T-cell (primary cell): Measurements from ENCODE around the gene TCEA3. TPM values are rescaled to one million over a fixed set of nuclear protein-coding genes. Genes with fewer than 3 reads are reported as not detected.

Source experiments
- ATAC-seq, 4 experiments: fragments of 200-7000 bp in 3 of 4; fragments of 150-1000 bp in 1 of 4; cut with Tn5 transposase; replicated peaks in 1 of 4; 1 replicate in 3 of 4; 2 replicates in 1 of 4; pipeline ENCODE4 v1.10.0; 2021; ENCODE audit warnings: moderate library complexity in 3 of 4, mild to moderate bottlenecking in 2 of 4, moderate number of reproducible peaks in 1 of 4
- CTCF ChIA-PET, 2 donors: fragments of 300-600 bp; sonication (Branson Sonifier 250); formaldehyde crosslinking; loops; one replicate each; lab custom pipeline; 2022; ENCODE audit warnings: antibody characterized with exemption in 2 of 2; lab: Charles Lee
- POLR2A ChIA-PET, 2 donors: fragments of 300-600 bp; sonication (Branson Sonifier 250); formaldehyde crosslinking; loops; one replicate each; lab custom pipeline; 2022; ENCODE audit warnings: antibody characterized with exemption in 2 of 2; lab: Charles Lee
- DNase-seq, 35 experiments: peaks; one replicate each; pipeline versions ENCODE4 v3.0.0 to v3.0.0-alpha.2; 2013 to 2023
- H3K27ac ChIP-seq: one replicate; pipeline ENCODE4 v1.5.1; 2013; ENCODE audit warnings: low read length
- H3K27me3 ChIP-seq, 2 experiments: replicated peaks in 1 of 2; 1 replicate in 1 of 2; 2 replicates in 1 of 2; pipeline versions ENCODE4 v1.6.1 to v1.7.0; 2013; ENCODE audit warnings: low read length in 1 of 2, mixed read lengths in 1 of 2; ENCODE audit not compliant: control insufficient read depth in 2 of 2, insufficient read depth in 2 of 2; ENCODE audit errors: extremely low read depth in 1 of 2
- H3K36me3 ChIP-seq, 2 donors: 1 replicate in 1 of 2; 2 replicates in 1 of 2; pipeline versions ENCODE4 v1.6.1 to v1.7.0; 2013; ENCODE audit warnings: low read length in 1 of 2; ENCODE audit not compliant: control insufficient read depth in 2 of 2, insufficient read depth in 1 of 2; ENCODE audit errors: extremely low read depth in 1 of 2
- H3K4me1 ChIP-seq, 2 experiments: 1 replicate in 1 of 2; 2 replicates in 1 of 2; pipeline versions ENCODE4 v1.6.1 to v1.7.0; 2013; ENCODE audit warnings: low read length in 2 of 2, mixed read lengths in 1 of 2; ENCODE audit not compliant: insufficient read depth in 2 of 2, control insufficient read depth in 1 of 2; ENCODE audit errors: extremely low read depth in 1 of 2
- H3K4me3 ChIP-seq, 2 donors: 1 replicate in 1 of 2; 2 replicates in 1 of 2; pipeline versions ENCODE4 v1.5.1 to v1.7.0; 2013; ENCODE audit warnings: mild to moderate bottlenecking in 2 of 2, low read length in 1 of 2, moderate library complexity in 1 of 2; ENCODE audit not compliant: control insufficient read depth in 1 of 2; ENCODE audit errors: extremely low read depth in 1 of 2
- H3K9me3 ChIP-seq: 2 replicates; pipeline ENCODE4 v1.7.0; 2013
- H3K27ac Mint-ChIP-seq, 2 donors: one replicate each; pipeline ENCODE4 v1.8.0; 2020 to 2021; ENCODE audit warnings: mild to moderate bottlenecking in 2 of 2, mixed read lengths in 2 of 2
- H3K27me3 Mint-ChIP-seq, 2 donors: one replicate each; pipeline ENCODE4 v1.8.0; 2021 to 2022; ENCODE audit warnings: mixed read lengths in 2 of 2
- H3K36me3 Mint-ChIP-seq: one replicate; pipeline ENCODE4 v1.8.0; 2021; ENCODE audit warnings: mixed read lengths
- H3K4me1 Mint-ChIP-seq, 3 donors: one replicate each; pipeline ENCODE4 v1.8.0; 2020 to 2022; ENCODE audit warnings: mixed read lengths in 3 of 3, mild to moderate bottlenecking in 1 of 3
- H3K4me3 Mint-ChIP-seq, 3 donors: one replicate each; pipeline ENCODE4 v1.8.0; 2020 to 2022; ENCODE audit warnings: mild to moderate bottlenecking in 3 of 3, mixed read lengths in 3 of 3, moderate library complexity in 3 of 3
- H3K9me3 Mint-ChIP-seq, 3 donors: one replicate each; pipeline ENCODE4 v1.8.0; 2020 to 2022; ENCODE audit warnings: mixed read lengths in 3 of 3
- WGBS: methylation state at CpG from one replicate; pipeline ENCODE4 v1.1.5; 2013; ENCODE audit warnings: missing lambda C conversion rate; ENCODE audit not compliant: insufficient coverage; 5-methylcytosine and 5-hydroxymethylcytosine counted together
- total RNA-seq, 35 experiments: library from RNA in 6 of 35; stranded (reverse) in 6 of 35; fragments of 120-200 nt in 1 of 35; gene quantifications; one replicate each; pipeline versions ENCODE4 v1.2.1 to v1.2.4 and lab custom pipeline; 2013 to 2026

The TCEA3 gene
- total RNA-seq, 5 donors from 2014 or later (not counting 1 experiment from before 2014, with no cell fraction given) = 16.1 to 39.9 (median 32.4) TPM

DNA sequence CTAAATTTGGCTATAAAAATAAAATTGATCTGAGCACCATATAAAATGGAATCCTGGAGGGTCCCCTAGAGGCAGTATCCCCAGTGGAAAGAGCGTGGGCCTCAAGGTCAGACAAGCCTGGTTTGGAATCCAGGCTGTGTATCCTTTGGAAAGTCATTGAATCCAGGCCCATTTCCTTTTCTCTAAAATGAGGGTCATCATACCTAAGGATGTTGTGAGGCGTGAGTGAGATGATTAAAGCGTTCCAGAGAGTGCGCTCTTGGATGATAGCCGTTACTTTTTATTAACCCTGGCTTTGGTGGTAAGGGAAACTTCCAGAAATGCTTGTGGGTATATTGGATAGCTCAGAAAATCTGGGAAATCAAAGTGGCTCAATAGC is 54.2 kb downstream of the TCEA3 start:
- H3K27me3 ChIP-seq = no peaks in the 10 kb centered on the region
- no peak overlapping the region for H3K4me3 ChIP-seq
- peaks cover 12 to 22% of the 10 kb centered on the region in 2 experiments for H3K4me1 ChIP-seq
- Mint-ChIP-seq H3K27ac (no peak overlapping the region), H3K4me1 (peaks cover 30 to 40% (median 35%) of the 10 kb centered on the region in 3 donors), H3K9me3 (no peaks in the 10 kb centered on the region), H3K4me3 (peak overlapping the region; percentile 94 to 99 (median 97)), H3K27me3 (no peaks in the 10 kb centered on the region), H3K36me3 (peaks cover 14% of the 10 kb centered on the region)
- no peak overlapping the region for H3K27ac ChIP-seq
- no peak for ATAC-seq
- WGBS = 94% methylated on average over 3 of the region's 5 CpGs
- DNase-seq = no peak
- no peaks in the 10 kb centered on the region for H3K36me3 ChIP-seq
- ChIA-PET CTCF (no interaction called here), POLR2A (no interaction called here)
- no peaks in the 10 kb centered on the region for H3K9me3 ChIP-seq

DNA sequence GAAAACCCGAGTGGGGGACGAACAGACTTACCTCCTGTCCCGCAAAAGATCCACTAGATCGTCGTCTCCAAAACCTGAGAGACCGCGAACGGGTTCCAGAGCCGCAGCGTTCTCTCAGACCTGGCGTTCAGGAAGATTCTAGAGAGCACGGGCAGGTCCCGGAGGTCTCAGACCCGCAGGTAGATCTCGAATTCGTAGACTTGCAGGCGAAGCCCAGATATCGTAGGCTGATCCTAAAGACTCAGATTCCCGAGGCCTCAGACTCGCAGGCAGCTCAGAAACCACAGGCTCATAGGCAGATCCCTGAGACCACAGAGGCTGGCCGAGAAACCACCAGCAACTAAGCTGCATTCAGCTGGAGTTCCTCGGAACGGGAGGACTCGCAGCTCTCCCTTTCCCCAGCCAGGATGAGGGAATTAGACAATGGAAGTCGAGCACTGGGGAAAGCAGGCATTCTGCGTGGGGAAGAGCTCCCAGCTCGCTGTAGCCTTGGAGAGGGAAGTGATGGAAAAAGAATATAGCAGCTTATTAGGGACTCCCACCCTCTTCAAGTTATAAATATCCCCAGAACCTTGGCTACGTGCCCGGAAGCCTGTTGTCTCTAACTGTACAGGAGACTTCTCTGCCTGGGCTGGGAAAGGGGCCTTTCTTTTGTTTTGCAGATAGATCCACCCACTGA is 55.1 kb downstream of the TCEA3 start, which contains the start of gene ZNF436:
Gene ZNF436 (minus strand): TSS at position 502 of the 679 bp plus-strand sequence. CDS start 1,831 bp downstream, outside the sequence.
- ChIA-PET CTCF (interaction anchor here in 1 of 2 donors (0.8 kb wide), 1 partner anchor 170 kb away, joined by 3 read pairs; no protein-coding TSS in a partner anchor), POLR2A (interaction anchor here (1.4 to 2.4 kb wide), 2 partner anchors 25 kb away, joined by 4 to 9 read pairs; partner anchors contain the start of gene HNRNPR (in 2 of the 2))
- DNase-seq (peak in 33 of 35 experiments; percentile 8 to 64 (median 41)), ATAC-seq (no peak)
- Histone ChIP-seq H3K4me1 (peaks cover 12 to 22% of the 10 kb centered on the region in 2 experiments), H3K27ac (peak within 1 kb of the TSS; percentile 90), H3K27me3 (no peaks in the 10 kb centered on the region), H3K4me3 (peak within 1 kb of the TSS; percentile 95 to 99), H3K36me3 (no peaks in the 10 kb centered on the region), H3K9me3 (peaks cover under 1% of the 10 kb centered on the region)
- Mint-ChIP-seq H3K36me3 (peaks cover 17% of the 10 kb centered on the region), H3K9me3 (no peaks in the 10 kb centered on the region), H3K27ac (peak within 1 kb of the TSS; percentile 98 to 99), H3K27me3 (no peaks in the 10 kb centered on the region), H3K4me3 (peak within 1 kb of the TSS; percentile 94 to 99 (median 97)), H3K4me1 (peaks cover 30 to 40% (median 35%) of the 10 kb centered on the region in 3 donors)
- 1% methylated on average over 21 of the region's 29 CpGs for WGBS

DNA sequence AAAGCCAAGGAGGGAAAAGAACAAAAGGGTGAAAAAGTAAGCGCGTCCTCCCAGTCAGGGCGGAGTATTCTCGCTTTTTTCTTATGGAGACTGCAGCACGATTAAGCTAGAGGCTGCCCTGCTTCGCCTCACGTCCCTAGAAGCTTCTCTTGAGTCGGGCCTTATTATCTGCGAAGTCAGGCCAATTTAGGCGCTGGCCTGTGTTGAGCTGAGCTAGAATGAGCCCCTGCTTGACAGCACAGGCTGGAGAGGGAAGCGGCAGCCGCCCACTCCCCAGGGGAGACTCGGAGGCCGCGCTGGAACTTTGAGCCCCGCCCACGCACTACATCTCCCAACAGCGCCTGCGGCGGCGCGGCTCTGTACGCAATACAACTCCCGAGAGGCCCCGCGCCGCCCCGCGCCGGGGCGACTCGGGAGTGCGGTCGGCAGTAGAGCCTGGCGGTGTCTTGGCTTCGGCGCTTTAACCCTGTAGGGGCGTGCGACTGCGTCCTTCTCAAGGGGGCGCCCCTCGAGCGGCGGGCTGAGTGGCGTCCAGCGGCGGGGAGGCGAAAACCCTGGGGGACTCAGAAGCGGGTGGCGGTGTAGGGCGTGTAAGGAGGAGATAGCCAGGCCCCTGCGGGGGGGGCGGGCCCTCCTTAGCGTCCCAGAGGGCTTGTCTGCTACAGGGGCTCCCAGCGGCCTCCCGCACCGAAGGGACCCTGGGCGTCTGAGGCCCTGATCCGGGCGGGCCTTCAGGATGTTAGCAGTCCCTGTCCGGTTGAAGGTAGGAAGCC is 55.8 kb downstream of the TCEA3 start:
- H3K9me3 Mint-ChIP-seq = no peaks in the 10 kb centered on the region
- peaks cover 30 to 40% (median 35%) of the 10 kb centered on the region in 3 donors for H3K4me1 Mint-ChIP-seq
- H3K4me3 Mint-ChIP-seq = peak overlapping the region; percentile 94 to 99 (median 97)
- Histone ChIP-seq H3K4me1 (peaks cover 12 to 22% of the 10 kb centered on the region in 2 experiments), H3K9me3 (peaks cover 3% of the 10 kb centered on the region), H3K36me3 (peaks cover 0 to 3% of the 10 kb centered on the region in 2 donors), H3K4me3 (peak overlapping the region; percentile 95 to 99), H3K27ac (peak overlapping the region; percentile 90), H3K27me3 (no peaks in the 10 kb centered on the region)
- peaks cover 19% of the 10 kb centered on the region for H3K36me3 Mint-ChIP-seq
- POLR2A ChIA-PET = interaction anchor here (0.8 to 2.4 kb wide), 4 partner anchors 24 to 1275 kb away, joined by 3 to 9 read pairs (median 4); partner anchors contain the start of genes HNRNPR (in 2 of the 2) and SRRM1 (in 1 of the 2)
- H3K27ac Mint-ChIP-seq = peak overlapping the region; percentile 98 to 99
- CTCF ChIA-PET = interaction anchor here in 1 of 2 donors (0.6 to 1.7 kb wide), 7 partner anchors 18 to 323 kb away, joined by 3 to 17 read pairs (median 4); partner anchors contain the start of genes HNRNPR and RPL11
- WGBS = under 1% methylated on average over 60 of the region's 61 CpGs
- ATAC-seq (peak; percentile 81 to 86 (median 83)), DNase-seq (peak; percentile 68 to 91 (median 81))
- no peaks in the 10 kb centered on the region for H3K27me3 Mint-ChIP-seq

DNA sequence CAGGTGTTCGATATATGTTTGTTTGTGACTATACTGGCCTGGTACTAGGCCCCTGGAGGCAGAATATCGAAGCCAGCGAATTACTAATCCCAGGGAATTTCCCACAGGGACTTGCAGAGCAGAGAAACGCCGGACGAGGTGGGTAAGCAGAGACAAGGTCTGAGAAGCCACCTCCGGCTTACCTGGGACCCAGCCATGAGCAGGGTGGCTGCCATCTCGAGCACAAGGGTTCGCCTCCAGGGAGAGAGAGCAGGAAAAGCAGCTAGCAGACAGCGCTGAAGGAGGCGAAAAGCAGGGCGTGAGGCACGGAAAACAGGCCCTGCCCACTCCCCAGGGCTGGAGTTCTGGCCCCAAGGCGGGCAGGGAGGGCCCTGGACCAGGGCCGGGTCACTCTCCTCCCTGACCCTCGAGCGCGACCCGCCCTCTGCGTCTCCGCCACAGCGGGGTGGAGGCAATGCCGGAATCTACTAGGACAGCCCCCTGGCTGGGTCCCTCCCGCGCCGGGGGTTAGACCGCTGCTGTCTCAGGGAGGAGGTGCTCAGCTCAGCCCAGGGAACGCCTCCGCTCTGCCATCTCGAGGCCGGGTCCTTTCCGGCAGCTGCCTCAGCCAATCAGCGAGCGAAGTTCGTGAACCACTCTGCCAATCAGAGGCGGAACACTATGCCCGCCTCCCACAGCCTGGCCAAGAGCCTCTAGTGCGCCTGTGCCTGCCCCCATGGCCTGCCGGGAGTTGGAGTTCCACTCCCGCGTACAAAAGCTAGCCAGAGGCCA is 56.6 kb downstream of the TCEA3 start:
- Mint-ChIP-seq H3K36me3 (peaks cover 22% of the 10 kb centered on the region), H3K27ac (peak overlapping the region; percentile 98 to 99), H3K4me1 (peaks cover 30 to 40% (median 35%) of the 10 kb centered on the region in 3 donors), H3K4me3 (peak overlapping the region; percentile 94 to 99 (median 97)), H3K27me3 (no peaks in the 10 kb centered on the region), H3K9me3 (peaks cover 1 to 3% (median 1%) of the 10 kb centered on the region in 3 donors)
- peaks cover 12 to 22% of the 10 kb centered on the region in 2 experiments for H3K4me1 ChIP-seq
- H3K4me3 ChIP-seq = peak overlapping the region; percentile 95 to 99
- H3K27me3 ChIP-seq = no peaks in the 10 kb centered on the region
- CTCF ChIA-PET = interaction anchor here in 1 of 2 donors (0.5 to 1.7 kb wide), 8 partner anchors 18 to 324 kb away, joined by 3 to 17 read pairs (median 4); partner anchors contain the start of genes HNRNPR and RPL11
- POLR2A ChIA-PET = interaction anchor here (0.6 to 2.4 kb wide), 6 partner anchors 22 to 1275 kb away, joined by 3 to 9 read pairs (median 4); partner anchors contain the start of genes HNRNPR (in 2 of the 2) and SRRM1 (in 1 of the 2)
- peak overlapping the region; percentile 90 for H3K27ac ChIP-seq
- DNase-seq (peak; percentile 89 to 99 (median 98)), ATAC-seq (peak; percentile 90 to 92 (median 92))
- peaks cover 3% of the 10 kb centered on the region for H3K9me3 ChIP-seq
- WGBS = 2% methylated on average over 40 of the region's 41 CpGs
- H3K36me3 ChIP-seq = peaks cover 3 to 4% of the 10 kb centered on the region in 2 donors

DNA sequence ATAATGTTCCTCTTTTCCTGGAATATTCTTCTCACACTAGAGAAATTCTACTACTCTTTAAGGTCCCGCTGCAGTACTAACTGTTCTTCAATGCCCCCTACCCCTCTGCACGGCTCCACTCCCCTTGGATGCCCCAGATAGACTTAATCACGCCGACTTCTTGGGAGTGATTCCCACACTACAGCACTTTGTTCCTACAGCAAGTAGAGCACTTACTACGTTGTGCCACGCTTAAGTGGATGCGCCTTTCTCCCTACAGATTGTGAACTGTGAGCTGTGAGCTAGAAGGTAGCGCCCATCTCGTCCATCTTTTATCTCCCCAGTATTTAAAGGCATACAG is 57.1 kb downstream of the TCEA3 start:
- Histone ChIP-seq H3K4me1 (peaks cover 12 to 22% of the 10 kb centered on the region in 2 experiments), H3K27me3 (no peaks in the 10 kb centered on the region), H3K4me3 (peak overlapping the region; percentile 95 to 99), H3K36me3 (peaks cover 8 to 9% of the 10 kb centered on the region in 2 donors), H3K9me3 (peaks cover 8% of the 10 kb centered on the region), H3K27ac (no peak overlapping the region)
- H3K9me3 Mint-ChIP-seq = peaks cover 3 to 8% (median 7%) of the 10 kb centered on the region in 3 donors
- no peak for ATAC-seq
- H3K36me3 Mint-ChIP-seq = peaks cover 27% of the 10 kb centered on the region
- peaks cover 30 to 40% (median 35%) of the 10 kb centered on the region in 3 donors for H3K4me1 Mint-ChIP-seq
- H3K27ac Mint-ChIP-seq = peak overlapping the region; percentile 98 to 99
- peak overlapping the region; percentile 94 to 99 (median 97) for H3K4me3 Mint-ChIP-seq
- no peaks in the 10 kb centered on the region for H3K27me3 Mint-ChIP-seq
- WGBS = 90% methylated on average over 2 of the region's 9 CpGs
- ChIA-PET CTCF (interaction anchor here in 1 of 2 donors (0.5 to 1.7 kb wide), 3 partner anchors 17 to 23 kb away, joined by 3 to 17 read pairs (median 4); partner anchors contain the start of gene HNRNPR), POLR2A (interaction anchor here (0.6 to 0.7 kb wide), 2 partner anchors 21 to 74 kb away, joined by 3 read pairs; no protein-coding TSS in a partner anchor)
- peak in 2 of 35 experiments; percentile 1 to 5 for DNase-seq
